ENCODE measurements around the gene FKBP1B.
A peak's percentile ranks its signal among the peaks of the same experiment; 100 is the strongest.
"Not testable (repeated sequence)": the region's sequence is repeated elsewhere in the genome, so short reads cannot be mapped to it uniquely, and the experiment has no call there.

The FKBP1B gene

DNA sequence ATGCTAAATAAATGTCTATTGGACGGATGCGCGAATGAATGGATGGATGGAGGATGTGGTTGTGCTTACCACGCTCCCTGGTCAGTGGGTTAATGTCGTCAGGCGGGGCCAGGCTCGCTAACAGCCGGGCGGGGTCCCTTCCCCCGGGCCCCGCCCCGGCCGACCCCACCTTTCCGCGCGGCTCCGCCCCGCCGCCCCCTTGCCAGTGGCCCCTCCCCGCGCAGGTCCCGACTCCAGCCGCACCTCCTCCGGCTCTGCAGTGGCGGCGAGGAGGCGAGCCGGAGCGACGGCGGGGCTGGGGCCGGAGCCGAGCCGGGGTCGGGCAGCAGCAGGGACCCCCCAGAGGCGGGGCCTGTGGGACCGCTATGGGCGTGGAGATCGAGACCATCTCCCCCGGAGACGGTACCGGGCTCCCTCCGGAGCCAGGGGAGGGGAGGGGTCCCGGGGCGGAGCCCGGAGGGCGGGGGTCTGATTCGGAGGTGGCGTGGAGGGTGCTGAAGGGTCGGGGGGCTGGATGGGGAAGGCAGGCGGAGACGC lies at the start of gene FKBP1B:
TSS of gene FKBP1B (plus strand) at position 257 of the 537 bp plus-strand sequence. CDS start at position 366, 109 bp downstream.
- DNase-seq (ENCODE audit: low read depth in 2 of 2) = no peak

DNA sequence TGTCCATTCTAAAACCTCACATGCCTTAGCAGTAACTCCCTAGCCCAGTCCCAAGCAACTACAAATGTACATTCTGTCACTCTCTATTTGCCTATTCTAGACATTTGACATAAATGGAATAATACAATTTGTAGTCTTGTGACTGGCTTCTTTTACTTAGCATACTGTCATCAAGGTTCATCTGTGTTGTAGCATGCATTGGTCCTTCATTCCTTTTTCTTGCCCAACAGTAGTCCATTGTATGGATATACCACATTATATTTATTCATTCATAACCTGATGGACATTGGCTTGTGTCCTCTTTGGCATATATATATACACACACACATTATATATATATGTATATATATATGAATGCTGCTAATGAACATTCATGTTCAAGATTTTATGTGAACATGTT lies 41.8 kb upstream of the FKBP1B start:
- DNase-seq (ENCODE audit: low read depth in 2 of 2) = no peak

GRCh38 chr2:24008672-24009366 lies 40.7 kb upstream of the FKBP1B start:
- no peak for DNase-seq (ENCODE audit: low read depth in 2 of 2)

GRCh38 chr2:24009367-24009679 lies 40.2 kb upstream of the FKBP1B start:
- DNase-seq (ENCODE audit: low read depth in 2 of 2) = no peak

GRCh38 chr2:24009680-24010476 lies 39.7 kb upstream of the FKBP1B start, which contains the start of gene MFSD2B:
Gene MFSD2B, plus strand, starts transcription at chr2:24010085. Its CDS starts 12 bp downstream, at chr2:24010097.
- DNase-seq (ENCODE audit: low read depth in 2 of 2) = no peak

GRCh38 chr2:24010477-24011249 lies 38.9 kb upstream of the FKBP1B start:
- DNase-seq (ENCODE audit: low read depth in 2 of 2) = no peak

DNA sequence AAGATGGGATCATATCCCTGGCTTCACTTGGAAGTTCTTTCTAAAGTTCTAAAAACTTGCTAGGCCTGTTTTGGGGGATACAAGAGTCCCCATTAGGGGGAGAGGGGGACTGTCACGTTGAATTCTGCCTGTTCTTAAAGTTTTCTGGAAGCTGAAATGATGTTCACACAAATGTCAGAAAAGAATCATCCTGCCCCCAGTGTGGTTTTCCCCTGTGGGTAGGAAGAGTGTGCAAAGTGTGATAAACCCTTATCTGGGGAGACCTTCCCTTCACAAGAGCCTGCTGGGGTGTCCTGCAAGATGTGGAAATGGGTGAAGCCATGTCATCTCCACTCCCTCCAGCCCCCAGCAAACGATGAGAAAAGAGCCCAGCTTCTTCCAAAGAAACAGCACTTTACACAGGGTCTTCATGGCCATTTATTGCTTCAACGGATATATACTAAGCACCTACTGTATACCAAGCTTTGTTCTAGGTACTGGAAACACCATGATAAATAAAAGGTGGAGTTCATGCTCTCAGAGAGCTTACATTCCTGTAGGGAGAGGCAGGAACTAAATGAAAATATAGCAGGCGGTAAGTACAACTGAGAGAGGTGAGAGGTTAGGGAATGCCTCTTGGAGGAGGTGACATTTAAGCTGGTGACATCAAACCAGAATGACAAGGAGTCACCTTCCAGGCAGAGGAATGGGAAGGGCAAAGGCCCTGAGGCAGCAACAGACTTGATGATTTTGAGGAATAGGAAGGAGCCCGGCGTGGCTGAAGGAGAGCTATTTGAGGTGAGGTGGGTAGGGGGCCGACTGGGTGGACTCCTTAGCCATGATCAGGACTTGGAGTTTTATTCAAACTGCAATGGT lies 38.1 kb upstream of the FKBP1B start:
- DNase-seq (ENCODE audit: low read depth in 2 of 2) = no peak

DNA sequence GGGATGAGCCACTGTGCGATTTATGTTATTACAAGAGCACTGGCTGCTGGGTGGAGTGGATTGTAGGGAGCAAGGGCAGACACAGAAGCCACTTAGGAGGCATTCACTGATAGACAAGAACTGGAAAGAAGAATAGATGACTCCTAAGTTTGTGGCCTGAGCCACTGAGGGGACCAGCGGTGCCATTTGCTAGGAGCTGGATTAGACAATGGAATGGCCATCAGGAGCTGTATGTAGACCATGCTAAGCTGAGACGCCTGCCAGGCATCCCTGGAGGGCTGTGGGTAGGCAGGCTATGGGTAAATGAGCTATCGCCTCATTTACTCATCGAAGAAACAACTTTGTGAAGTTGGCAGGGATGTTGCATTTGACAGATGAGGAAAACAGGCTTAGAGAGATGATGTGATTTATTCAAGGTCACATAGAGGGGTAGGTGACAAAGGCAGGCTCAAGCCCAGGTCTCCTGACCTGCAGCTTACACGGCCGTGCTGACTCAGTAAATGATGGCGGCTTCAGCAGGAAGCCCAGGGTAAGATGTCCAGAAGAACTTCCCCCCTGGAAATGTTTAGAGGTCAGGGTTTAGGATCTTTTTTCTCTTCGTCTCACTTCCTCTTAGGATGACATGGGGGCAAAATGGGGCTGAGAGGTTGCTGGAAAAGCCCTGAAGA lies 36.9 kb upstream of the FKBP1B start:
- DNase-seq (ENCODE audit: low read depth in 2 of 2) = no peak

- DNase-seq (ENCODE audit: low read depth in 2 of 2) = not testable (repeated sequence)
Measured at GRCh38 chr2:24014902-24015301, 34.6 kb upstream of the FKBP1B start.

DNA sequence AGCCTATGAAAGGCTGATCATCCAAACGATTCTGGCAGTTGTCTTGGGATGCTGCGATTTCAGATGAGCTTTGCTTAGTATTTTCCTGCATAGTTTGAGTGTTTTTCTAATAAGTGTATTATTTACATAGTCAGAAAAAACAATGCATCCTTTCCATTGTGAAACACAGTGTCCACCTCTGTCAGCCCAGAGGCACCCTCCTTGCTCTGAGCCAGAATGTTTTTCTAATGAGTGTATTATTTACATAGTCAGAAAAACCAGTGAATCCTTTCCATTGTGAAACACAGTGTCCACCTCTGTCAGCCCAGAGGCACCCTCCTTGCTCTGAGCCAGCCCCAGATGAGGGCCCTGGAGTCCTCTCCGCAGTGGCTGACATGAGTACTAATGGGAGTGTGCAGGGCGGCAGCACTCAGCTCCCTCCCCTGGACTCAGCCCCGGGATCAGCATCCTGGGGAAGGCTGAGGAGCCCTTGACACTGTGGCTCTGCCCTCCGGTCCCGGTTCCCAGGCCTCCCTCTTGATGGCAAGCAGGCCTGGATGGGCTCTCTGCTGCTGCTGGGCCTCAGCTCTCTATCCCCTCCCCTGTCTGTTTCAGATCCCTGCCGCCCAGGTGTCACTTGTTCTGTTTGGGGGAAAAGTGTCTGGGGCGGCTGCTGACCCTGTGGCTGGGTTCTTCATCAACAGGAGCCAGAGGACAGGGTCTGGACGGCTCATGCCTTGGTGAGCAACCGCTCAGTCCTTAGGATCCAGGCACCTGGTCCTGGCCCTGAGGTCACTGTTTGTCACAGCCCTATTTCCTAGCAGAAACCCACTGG lies 33.8 kb upstream of the FKBP1B start:
- DNase-seq (ENCODE audit: low read depth in 2 of 2) = peak; percentile 14 to 20

DNA sequence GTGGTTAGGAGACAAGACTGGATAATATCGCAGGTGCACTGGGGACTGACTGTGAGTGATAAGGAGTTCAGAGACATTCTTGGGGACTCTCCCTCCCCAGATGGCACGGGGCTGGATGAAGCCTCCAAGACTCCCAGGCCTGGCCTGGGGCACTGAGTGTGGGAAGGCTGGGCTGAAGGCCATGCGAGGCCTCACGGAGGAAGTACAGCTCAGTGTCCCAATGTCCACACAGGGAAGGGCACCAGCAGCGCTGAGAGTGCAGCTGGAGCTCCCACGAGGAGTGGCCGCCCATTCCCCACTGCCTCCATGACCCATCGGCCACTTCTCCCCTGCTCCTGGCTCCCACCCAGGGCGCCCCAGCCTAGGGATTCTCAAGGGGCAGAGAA lies 33.2 kb upstream of the FKBP1B start:
- no peak for DNase-seq (ENCODE audit: low read depth in 2 of 2)

GRCh38 chr2:24016853-24017703 lies 32.5 kb upstream of the FKBP1B start:
- DNase-seq (ENCODE audit: low read depth in 2 of 2) = no peak

DNA sequence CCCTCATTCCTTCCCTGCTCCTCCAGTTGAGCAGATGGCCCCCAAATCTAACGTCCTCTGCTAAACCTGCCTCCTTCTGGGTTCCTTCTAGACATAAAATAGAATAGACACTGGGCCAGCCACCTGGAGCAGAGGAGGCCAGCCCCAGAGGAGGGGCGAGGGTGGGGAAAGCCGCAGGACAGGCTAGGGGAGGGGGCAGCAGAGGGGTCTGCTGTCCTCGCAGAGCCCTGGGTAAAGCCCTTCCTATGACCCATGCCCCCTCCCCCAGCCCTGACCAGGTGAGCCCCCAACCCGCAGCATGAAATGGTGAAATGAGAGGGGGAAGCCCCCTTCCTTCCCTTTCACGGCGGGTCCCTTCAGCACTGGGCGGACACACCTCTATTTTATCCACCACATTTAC lies 31.8 kb upstream of the FKBP1B start:
- no peak for DNase-seq (ENCODE audit: low read depth in 2 of 2)

- DNase-seq (ENCODE audit: low read depth in 2 of 2) = no peak
Measured at GRCh38 chr2:24018241-24018640, 31.3 kb upstream of the FKBP1B start.

DNA sequence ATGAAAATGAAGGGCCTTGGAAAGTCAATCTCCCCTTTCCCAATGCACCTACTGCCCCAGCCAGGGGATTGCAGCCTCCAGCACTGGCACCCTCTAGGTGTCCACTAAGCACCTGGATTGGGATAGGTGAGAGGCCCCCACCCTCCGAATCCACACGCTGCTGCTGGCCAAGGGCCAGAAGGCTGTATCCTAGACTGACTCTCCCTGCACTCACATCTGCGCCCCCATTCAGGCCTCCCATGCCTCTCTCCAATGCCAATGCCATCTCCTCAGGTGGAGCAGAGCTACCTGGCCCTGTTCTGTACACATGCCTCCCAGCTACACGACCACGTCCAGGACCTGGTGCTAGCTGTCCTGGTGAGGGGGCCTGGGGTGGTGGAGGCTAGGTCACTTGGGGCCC lies 29.8 kb upstream of the FKBP1B start:
- DNase-seq (ENCODE audit: low read depth in 2 of 2) = no peak

- DNase-seq (ENCODE audit: low read depth in 2 of 2) = no peak
Measured at GRCh38 chr2:24020244-24020643, 29.3 kb upstream of the FKBP1B start.

DNA sequence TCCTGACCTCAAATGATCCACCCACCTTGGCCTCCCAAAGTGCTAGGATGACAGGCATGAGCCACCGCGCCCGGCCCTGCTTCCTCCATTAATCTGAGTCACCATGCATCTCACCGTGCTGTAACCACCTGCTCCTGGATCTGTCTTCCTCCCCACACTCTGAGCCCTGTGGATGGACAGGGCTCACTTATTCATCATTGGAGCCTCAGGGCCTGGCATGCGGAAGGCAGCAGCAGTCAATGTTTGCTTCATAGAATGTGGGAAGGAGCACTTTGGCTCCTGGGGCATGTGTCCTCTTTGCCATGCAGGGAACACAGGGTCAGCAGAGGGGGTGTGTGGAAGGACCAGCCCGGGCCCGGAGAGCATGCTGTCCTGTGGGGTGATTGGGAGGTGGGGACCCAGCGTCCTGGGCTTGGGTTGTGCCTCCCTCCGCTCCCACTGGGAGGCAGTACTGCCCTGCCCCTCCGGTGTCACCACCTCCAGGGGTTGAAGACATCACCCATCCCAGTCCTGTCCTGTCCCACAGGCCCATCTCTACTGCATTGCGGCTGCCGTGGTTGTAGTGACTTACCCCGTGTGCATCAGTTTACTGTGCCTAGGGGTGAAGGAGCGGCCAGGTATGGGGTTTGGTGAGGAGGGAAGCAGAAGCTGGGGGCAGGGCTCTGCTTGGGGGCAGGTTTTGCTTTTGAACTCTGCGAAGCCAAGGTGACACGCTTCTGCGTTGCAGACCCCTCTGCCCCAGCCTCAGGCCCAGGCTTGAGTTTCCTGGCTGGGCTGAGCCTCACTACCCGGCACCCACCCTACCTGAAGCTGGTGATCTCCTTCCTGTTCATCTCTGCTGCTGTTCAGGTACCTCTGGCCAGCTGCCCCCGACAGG lies 28.2 kb upstream of the FKBP1B start:
- DNase-seq (ENCODE audit: low read depth in 2 of 2) = no peak
